A673 (cell line): ENCODE results near the gene CLDND2. TPM values are rescaled to one million over a fixed set of nuclear protein-coding genes. Genes with fewer than 3 reads are reported as not detected.
A peak's percentile ranks its signal among the peaks of the same experiment; 100 is the strongest.
"Not testable (repeated sequence)": the region's sequence is repeated elsewhere in the genome, so short reads cannot be mapped to it uniquely, and the experiment has no call there.

ENCODE experiments used
- BruUV-seq: library from RNA; stranded (reverse); fragments of 400-500 nt; replicated peaks from 2 replicates; lab custom pipeline; 2021; lab: Mats Ljungman, UMichigan
- CTCF ChIA-PET: fragments of 300-600 bp; sonication (Branson Sonifier 250); formaldehyde crosslinking; loops from one replicate; lab custom pipeline; 2022; ENCODE audit warnings: antibody characterized with exemption; lab: Charles Lee
- POLR2A ChIA-PET: fragments of 300-600 bp; sonication (Branson Sonifier 250); formaldehyde crosslinking; loops from one replicate; lab custom pipeline; 2022; ENCODE audit warnings: antibody characterized with exemption; ENCODE audit not compliant: low non-redundant PET; lab: Charles Lee
- DNase-seq: peaks from one replicate; pipeline ENCODE4 v3.0.0-alpha.2; 2015; ENCODE audit warnings: low spot score
- H3K27ac ChIP-seq: fragments of 200-600 bp; sonication (generic); 2 replicates; pipeline ENCODE4 v1.5.1; 2016; ENCODE audit warnings: mixed run types, low read depth, mild to moderate bottlenecking, mixed read lengths, antibody characterized with exemption, low read length; ENCODE audit not compliant: poor library complexity, severe bottlenecking
- H3K27me3 ChIP-seq: fragments of 200-600 bp; sonication (generic); replicated peaks from 2 replicates; pipeline ENCODE4 v1.6.1; 2017; ENCODE audit warnings: mixed run types, low read depth, mild to moderate bottlenecking, mixed read lengths, antibody characterized with exemption, low read length; ENCODE audit not compliant: insufficient read depth, poor library complexity
- H3K36me3 ChIP-seq: fragments of 200-600 bp; sonication (generic); 2 replicates; pipeline ENCODE4 v1.6.1; 2016; ENCODE audit warnings: mixed run types, mild to moderate bottlenecking, mixed read lengths, antibody characterized with exemption, low read length; ENCODE audit not compliant: insufficient read depth, poor library complexity, severe bottlenecking
- H3K4me1 ChIP-seq: fragments of 200-600 bp; sonication (generic); 2 replicates; pipeline ENCODE4 v1.6.1; 2017; ENCODE audit warnings: mixed run types, mild to moderate bottlenecking, mixed read lengths, antibody characterized with exemption, low read length; ENCODE audit not compliant: insufficient read depth, poor library complexity, severe bottlenecking
- H3K4me3 ChIP-seq: fragments of 200-600 bp; sonication (generic); 2 replicates; pipeline ENCODE4 v1.5.1; 2016; ENCODE audit warnings: low read depth, mixed run types, mild to moderate bottlenecking, mixed read lengths, low read length; ENCODE audit not compliant: poor library complexity, severe bottlenecking
- H3K9me3 ChIP-seq: fragments of 200-600 bp; sonication (generic); 2 replicates; pipeline ENCODE4 v1.6.1; 2016; ENCODE audit warnings: mixed run types, low read depth, mild to moderate bottlenecking, mixed read lengths, antibody characterized with exemption, low read length; ENCODE audit not compliant: poor library complexity, severe bottlenecking
- EZH2 ChIP-seq: fragments of 200-600 bp; sonication (generic); IDR thresholded peaks from 2 replicates; pipeline ENCODE4 v1.6.1; 2017; ENCODE audit warnings: borderline replicate concordance, low read depth, mild to moderate bottlenecking, mixed read lengths, antibody characterized with exemption, low read length; ENCODE audit not compliant: poor library complexity, severe bottlenecking
- intact Hi-C: fragments of 100-400 bp; cut with micrococcal nuclease; formaldehyde crosslinking; loops from one replicate; pipeline ENCODE4 v1.10.0; 2022; ENCODE audit not compliant: unreplicated experiment
- total RNA-seq: library from RNA; stranded (reverse); gene quantifications from 2 replicates; pipeline ENCODE4 v1.2.3, GENCODE V29; 2021
- TF ChIP-seq, protein P1 (sequence below): fragments of 300-800, 200-600 bp; sonication (generic); conservative IDR thresholded peaks from 2 replicates; pipeline ENCODE4 v1.5.1; 2017; ENCODE audit warnings: low read depth, mild to moderate bottlenecking, antibody characterized with exemption, low read length, moderate library complexity, mixed read lengths

The CLDND2 gene
- total RNA-seq, 1 experiment from 2014 or later: not detected

DNA sequence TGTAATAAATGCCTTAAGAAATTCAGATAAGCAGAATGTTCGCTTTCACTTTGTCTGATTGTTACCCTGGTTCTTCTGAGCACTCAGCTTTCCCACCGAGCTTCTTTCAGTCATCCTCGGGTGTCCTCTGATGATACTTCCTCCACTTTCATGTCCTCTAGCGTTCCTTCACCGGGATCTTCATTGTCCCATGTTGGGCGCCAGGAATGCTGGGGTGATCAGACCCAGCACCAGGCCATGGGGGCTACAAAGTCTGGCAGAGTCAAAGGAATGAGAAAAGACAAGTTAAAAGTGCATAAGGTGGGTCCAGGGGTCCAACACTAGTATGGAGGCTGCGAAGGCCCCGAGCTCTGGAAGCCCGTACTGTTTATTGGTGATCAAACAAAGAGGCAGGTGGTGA lies 33.3 kb upstream of the CLDND2 start:
- H3K4me1 ChIP-seq: no peaks in the 10 kb centered on the region
- BruUV-seq: no TSS peak
- intact Hi-C loops: no loop called here
- H3K36me3 ChIP-seq: no peaks in the 10 kb centered on the region
- POLR2A ChIA-PET: no interaction called here
- no peak for DNase-seq
- H3K27me3 ChIP-seq: no peaks in the 10 kb centered on the region
- H3K4me3 ChIP-seq: no peak overlapping the region
- H3K27ac ChIP-seq: no peak overlapping the region
- CTCF ChIA-PET: no interaction called here
- TF ChIP-seq, protein P1, sequence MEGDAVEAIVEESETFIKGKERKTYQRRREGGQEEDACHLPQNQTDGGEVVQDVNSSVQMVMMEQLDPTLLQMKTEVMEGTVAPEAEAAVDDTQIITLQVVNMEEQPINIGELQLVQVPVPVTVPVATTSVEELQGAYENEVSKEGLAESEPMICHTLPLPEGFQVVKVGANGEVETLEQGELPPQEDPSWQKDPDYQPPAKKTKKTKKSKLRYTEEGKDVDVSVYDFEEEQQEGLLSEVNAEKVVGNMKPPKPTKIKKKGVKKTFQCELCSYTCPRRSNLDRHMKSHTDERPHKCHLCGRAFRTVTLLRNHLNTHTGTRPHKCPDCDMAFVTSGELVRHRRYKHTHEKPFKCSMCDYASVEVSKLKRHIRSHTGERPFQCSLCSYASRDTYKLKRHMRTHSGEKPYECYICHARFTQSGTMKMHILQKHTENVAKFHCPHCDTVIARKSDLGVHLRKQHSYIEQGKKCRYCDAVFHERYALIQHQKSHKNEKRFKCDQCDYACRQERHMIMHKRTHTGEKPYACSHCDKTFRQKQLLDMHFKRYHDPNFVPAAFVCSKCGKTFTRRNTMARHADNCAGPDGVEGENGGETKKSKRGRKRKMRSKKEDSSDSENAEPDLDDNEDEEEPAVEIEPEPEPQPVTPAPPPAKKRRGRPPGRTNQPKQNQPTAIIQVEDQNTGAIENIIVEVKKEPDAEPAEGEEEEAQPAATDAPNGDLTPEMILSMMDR: no peak
- no peak for TF ChIP-seq EZH2
- H3K9me3 ChIP-seq: no peaks in the 10 kb centered on the region

DNA sequence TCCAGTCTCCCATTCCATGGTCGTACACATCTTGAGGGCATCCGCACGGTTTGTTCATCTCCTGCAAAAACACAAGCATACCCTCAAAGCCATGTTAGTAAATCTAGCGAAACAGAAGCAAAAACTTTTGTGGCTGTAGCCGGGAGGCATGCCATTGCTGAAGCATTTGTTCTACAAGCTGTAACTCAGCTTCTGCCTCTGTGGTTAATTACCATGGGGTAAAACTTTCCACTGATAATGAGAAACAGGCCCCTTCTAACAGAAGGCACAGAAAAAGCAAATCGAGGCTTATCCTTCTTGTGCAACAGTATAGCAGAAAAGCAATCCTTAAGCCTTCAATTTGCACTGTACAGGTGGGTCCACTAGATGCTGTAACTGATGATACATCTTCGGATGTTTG lies 31.1 kb upstream of the CLDND2 start:
- H3K27me3 ChIP-seq, DNase-seq, POLR2A ChIA-PET, BruUV-seq, H3K4me3 ChIP-seq, H3K4me1 ChIP-seq, H3K9me3 ChIP-seq, H3K27ac ChIP-seq, H3K36me3 ChIP-seq, CTCF ChIA-PET: not testable (repeated sequence)
- intact Hi-C loops: loop anchor here (5.0 kb wide), 1 partner anchor 63 kb away; no protein-coding TSS in a partner anchor

DNA sequence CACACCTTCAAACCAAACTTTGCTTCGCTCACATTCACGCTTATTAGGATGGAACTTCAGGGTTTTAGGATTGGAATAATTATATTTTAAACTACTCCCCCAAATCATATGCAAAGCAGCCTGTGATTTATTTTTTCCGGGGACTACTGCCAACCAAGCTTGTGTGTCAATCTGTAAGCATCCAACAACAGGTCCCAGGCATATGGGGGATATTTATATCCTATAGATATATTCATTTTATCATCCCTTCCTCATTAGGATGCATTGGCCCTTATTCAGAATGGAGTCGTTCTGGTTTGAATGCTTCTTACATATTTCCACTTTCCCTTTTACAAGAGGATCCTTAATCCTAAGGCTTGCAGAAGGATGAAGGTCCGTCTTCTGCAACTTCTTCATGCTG lies 30.4 kb upstream of the CLDND2 start:
- intact Hi-C loops: loop anchor here (5.0 kb wide), 1 partner anchor 62 kb away; no protein-coding TSS in a partner anchor
- no peak for DNase-seq
- no peak overlapping the region for H3K27ac ChIP-seq
- TF ChIP-seq EZH2: no peak
- TF ChIP-seq, protein P1: no peak
- no peak overlapping the region for H3K4me3 ChIP-seq
- CTCF ChIA-PET: no interaction called here
- no peaks in the 10 kb centered on the region for H3K27me3 ChIP-seq
- H3K9me3 ChIP-seq: no peaks in the 10 kb centered on the region
- POLR2A ChIA-PET: no interaction called here
- no TSS peak for BruUV-seq
- H3K36me3 ChIP-seq: no peaks in the 10 kb centered on the region
- H3K4me1 ChIP-seq: peaks cover 10% of the 10 kb centered on the region

DNA sequence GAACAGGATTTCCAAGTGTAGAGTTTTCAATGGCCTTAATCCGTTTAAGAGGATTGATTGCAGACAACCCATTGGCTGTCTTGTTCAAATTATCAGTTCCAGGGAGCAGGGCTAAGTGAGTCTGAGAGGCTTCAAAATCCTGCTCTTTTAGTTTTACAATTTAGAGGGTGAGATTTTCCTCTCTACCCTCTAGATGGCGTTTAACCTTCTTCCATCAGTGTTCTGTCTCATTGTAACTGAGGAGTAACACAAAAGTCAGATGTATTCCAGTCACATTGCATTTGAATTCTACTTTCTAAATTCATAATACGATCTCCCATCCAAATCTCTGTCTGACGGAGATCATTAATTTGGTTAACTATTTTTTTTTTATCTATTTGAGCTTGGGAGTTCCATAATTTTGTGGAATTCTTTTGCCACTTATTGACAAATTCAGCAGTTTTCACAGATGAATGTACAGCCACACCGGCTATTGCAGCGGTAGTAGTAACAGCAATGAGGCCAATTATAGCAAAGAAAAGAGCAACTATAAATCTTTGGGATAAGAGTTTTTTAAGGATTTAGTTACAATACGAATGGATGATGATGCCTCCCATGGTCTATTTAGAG lies 29.4 kb upstream of the CLDND2 start:
- no TSS peak for BruUV-seq
- H3K27ac ChIP-seq: no peak overlapping the region
- intact Hi-C loops: loop anchor here (5.0 kb wide), 1 partner anchor 61 kb away; no protein-coding TSS in a partner anchor
- no peaks in the 10 kb centered on the region for H3K9me3 ChIP-seq
- TF ChIP-seq, protein P1: peak; percentile 69
- TF ChIP-seq EZH2: no peak
- no peak overlapping the region for H3K4me3 ChIP-seq
- no peaks in the 10 kb centered on the region for H3K27me3 ChIP-seq
- POLR2A ChIA-PET: no interaction called here
- peak; percentile 59 for DNase-seq
- H3K36me3 ChIP-seq: no peaks in the 10 kb centered on the region
- peaks cover 10% of the 10 kb centered on the region for H3K4me1 ChIP-seq
- CTCF ChIA-PET: no interaction called here

DNA sequence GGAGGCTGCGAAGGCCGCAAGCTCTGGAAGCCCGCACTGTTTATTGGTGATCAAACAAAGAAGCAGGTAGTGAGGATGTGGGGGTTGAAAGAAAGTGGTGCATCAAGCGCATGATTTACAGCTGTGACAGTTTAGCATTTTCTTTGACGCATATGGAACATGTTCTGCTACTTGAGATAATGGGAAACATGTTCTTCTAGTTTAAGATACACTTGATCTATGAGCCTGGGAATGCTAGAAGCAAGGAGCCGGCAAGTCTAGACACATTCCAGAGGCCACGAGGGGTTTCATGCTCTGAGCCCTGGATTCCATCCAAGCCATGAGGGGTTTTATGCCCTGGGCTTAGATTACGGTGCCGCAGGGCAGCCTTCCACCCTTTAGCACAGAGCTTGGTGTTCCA lies 28.6 kb upstream of the CLDND2 start:
- BruUV-seq, H3K9me3 ChIP-seq, H3K4me3 ChIP-seq, H3K27ac ChIP-seq, CTCF ChIA-PET, POLR2A ChIA-PET, H3K27me3 ChIP-seq, H3K4me1 ChIP-seq, DNase-seq, H3K36me3 ChIP-seq: not testable (repeated sequence)
- intact Hi-C loops: loop anchor here (5.0 kb wide), 1 partner anchor 60 kb away; no protein-coding TSS in a partner anchor
